HG03135 (cell line): ENCODE results near the gene GPR62.

Experiments
- ATAC-seq: cut with Tn5 transposase; IDR thresholded peaks from one replicate; pipeline ENCODE4 v1.9.1; 2021; ENCODE audit warnings: mild to moderate bottlenecking, moderate library complexity; ENCODE audit not compliant: unreplicated experiment

GPR62 gene

GRCh38 chr3:51954105-51954504 lies 1.1 kb upstream of the GPR62 start:
- no peak for ATAC-seq

GRCh38 chr3:51954713-51955112 lies 468 bp upstream of the GPR62 start:
- ATAC-seq, result no peak

GRCh38 chr3:51955893-51956770 lies 951 bp downstream of the GPR62 start:
- ATAC-seq, result no peak

GRCh38 chr3:51957520-51958205 lies 2.5 kb downstream of the GPR62 start:
- no peak for ATAC-seq

- ATAC-seq, result no peak
These were observed 3.7 kb downstream of the GPR62 start for GRCh38 chr3:51958603-51959521.

GRCh38 chr3:51959651-51960050 lies 4.5 kb downstream of the GPR62 start:
- ATAC-seq, result no peak

- no peak for ATAC-seq
These were observed 5.2 kb downstream of the GPR62 start for GRCh38 chr3:51960386-51960785.

GRCh38 chr3:51961011-51961410 lies 5.8 kb downstream of the GPR62 start:
- no peak for ATAC-seq

GRCh38 chr3:51961602-51962569 lies 6.7 kb downstream of the GPR62 start:
- no peak for ATAC-seq

GRCh38 chr3:51962854-51963530 lies 7.8 kb downstream of the GPR62 start:
- no peak for ATAC-seq

- ATAC-seq, result no peak
These were observed 8.8 kb downstream of the GPR62 start for GRCh38 chr3:51963951-51964451.

- no peak for ATAC-seq
These were observed 9.3 kb downstream of the GPR62 start for GRCh38 chr3:51964521-51964920.

GRCh38 chr3:51966016-51966415 lies 10.8 kb downstream of the GPR62 start:
- no peak for ATAC-seq

- ATAC-seq, result no peak
These were observed 11.3 kb downstream of the GPR62 start for GRCh38 chr3:51966486-51966885.

GRCh38 chr3:51966922-51967383 lies 11.8 kb downstream of the GPR62 start:
- ATAC-seq, result no peak

GRCh38 chr3:51967384-51968169 lies 12.4 kb downstream of the GPR62 start, which contains the start of gene PCBP4:
Gene PCBP4 (minus strand): TSS chr3:51967454. CDS start chr3:51961240, 6,214 bp downstream.
- ATAC-seq, result no peak

- ATAC-seq, result no peak
These were observed 13.1 kb downstream of the GPR62 start for GRCh38 chr3:51968170-51968775.
